Activated T-helper 9 cell treated with anti-CD3 and anti-CD28 coated beads, Interleukin-2, amount 50 U/mL, for 16 hours (primary cell): ENCODE data around the gene DIO1.
"Not testable (repeated sequence)": the region's sequence is repeated elsewhere in the genome, so short reads cannot be mapped to it uniquely, and the experiment has no call there.

Experiments
- DNase-seq: peaks from one replicate; pipeline ENCODE4 v3.0.0-alpha.2; 2020; ENCODE audit warnings: low read depth

DIO1 gene

GRCh38 chr1:53893999-53894636 is at the start of gene DIO1:
DIO1 (plus strand) TSS chr1:53894187; CDS start chr1:53894211, 24 bp downstream.
- DNase-seq = no peak

GRCh38 chr1:53847980-53848379 is 46.0 kb upstream of the DIO1 start:
- no peak for DNase-seq

GRCh38 chr1:53850082-53850673 is 43.8 kb upstream of the DIO1 start:
- no peak for DNase-seq

GRCh38 chr1:53851571-53852285 is 42.3 kb upstream of the DIO1 start:
- no peak for DNase-seq

- DNase-seq = peak; percentile 15
Measured at GRCh38 chr1:53860967-53861411, 33.0 kb upstream of the DIO1 start.

GRCh38 chr1:53862507-53862906 is 31.5 kb upstream of the DIO1 start:
- DNase-seq = no peak

- DNase-seq = no peak
Measured at GRCh38 chr1:53868565-53868964, 25.4 kb upstream of the DIO1 start.

- no peak for DNase-seq
Measured at GRCh38 chr1:53869454-53870117, 24.4 kb upstream of the DIO1 start.

- no peak for DNase-seq
Measured at GRCh38 chr1:53871221-53871620, 22.8 kb upstream of the DIO1 start.

GRCh38 chr1:53871773-53872484 is 22.1 kb upstream of the DIO1 start:
- no peak for DNase-seq

- DNase-seq = not testable (repeated sequence)
Measured at GRCh38 chr1:53875150-53875549, 18.8 kb upstream of the DIO1 start.

GRCh38 chr1:53878492-53879105 is 15.4 kb upstream of the DIO1 start:
- no peak for DNase-seq

GRCh38 chr1:53881853-53882252 is 12.1 kb upstream of the DIO1 start:
- not testable (repeated sequence) for DNase-seq

GRCh38 chr1:53883600-53883999 is 10.4 kb upstream of the DIO1 start:
- DNase-seq = not testable (repeated sequence)

GRCh38 chr1:53888681-53889080 is 5.3 kb upstream of the DIO1 start:
- no peak for DNase-seq

- DNase-seq = peak; percentile 79
Measured at GRCh38 chr1:53889304-53890298, 4.4 kb upstream of the DIO1 start, which contains the start of gene YIPF1. YIPF1 (minus strand) TSS chr1:53889797; CDS start chr1:53888937, 860 bp downstream.

GRCh38 chr1:53890522-53890941 is 3.5 kb upstream of the DIO1 start:
- DNase-seq = no peak

- DNase-seq = no peak
Measured at GRCh38 chr1:53891018-53891417, 3.0 kb upstream of the DIO1 start.

- no peak for DNase-seq
Measured at GRCh38 chr1:53891678-53892077, 2.3 kb upstream of the DIO1 start.

- DNase-seq = no peak
Measured at GRCh38 chr1:53892911-53893310, 1.1 kb upstream of the DIO1 start.
